ENCODE measurements around the gene PSMB7.

- no peak for TF ChIP-seq EZH2 (IDR thresholded peaks at IDR 0.05; ENCODE audit: low read depth, low read length, severe bottlenecking)
- TF ChIP-seq, protein P1, sequence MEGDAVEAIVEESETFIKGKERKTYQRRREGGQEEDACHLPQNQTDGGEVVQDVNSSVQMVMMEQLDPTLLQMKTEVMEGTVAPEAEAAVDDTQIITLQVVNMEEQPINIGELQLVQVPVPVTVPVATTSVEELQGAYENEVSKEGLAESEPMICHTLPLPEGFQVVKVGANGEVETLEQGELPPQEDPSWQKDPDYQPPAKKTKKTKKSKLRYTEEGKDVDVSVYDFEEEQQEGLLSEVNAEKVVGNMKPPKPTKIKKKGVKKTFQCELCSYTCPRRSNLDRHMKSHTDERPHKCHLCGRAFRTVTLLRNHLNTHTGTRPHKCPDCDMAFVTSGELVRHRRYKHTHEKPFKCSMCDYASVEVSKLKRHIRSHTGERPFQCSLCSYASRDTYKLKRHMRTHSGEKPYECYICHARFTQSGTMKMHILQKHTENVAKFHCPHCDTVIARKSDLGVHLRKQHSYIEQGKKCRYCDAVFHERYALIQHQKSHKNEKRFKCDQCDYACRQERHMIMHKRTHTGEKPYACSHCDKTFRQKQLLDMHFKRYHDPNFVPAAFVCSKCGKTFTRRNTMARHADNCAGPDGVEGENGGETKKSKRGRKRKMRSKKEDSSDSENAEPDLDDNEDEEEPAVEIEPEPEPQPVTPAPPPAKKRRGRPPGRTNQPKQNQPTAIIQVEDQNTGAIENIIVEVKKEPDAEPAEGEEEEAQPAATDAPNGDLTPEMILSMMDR (IDR thresholded peaks at IDR 0.05; ENCODE audit: control extremely low read depth in 1 of 3, insufficient read depth in 1 of 3, low read depth in 1 of 3, low read length in 3 of 3): no peak
- no peak for TF ChIP-seq RFX5 (IDR thresholded peaks at IDR 0.05; ENCODE audit: borderline replicate concordance, low read depth, low read length)
- TF ChIP-seq MAX (IDR thresholded peaks at IDR 0.05): no peak
- TF ChIP-seq POLR2A (IDR thresholded peaks at IDR 0.05; ENCODE audit: control extremely low read depth in 1 of 2, low read depth in 2 of 2, low read length in 2 of 2): no peak
- TF ChIP-seq CBX8 (IDR thresholded peaks at IDR 0.05; ENCODE audit: borderline replicate concordance, low read depth, low read length): no peak
- no peak for TF ChIP-seq JUN (IDR thresholded peaks at IDR 0.05; ENCODE audit: low read depth, low read length)
- TF ChIP-seq ASH2L (IDR thresholded peaks at IDR 0.05; ENCODE audit: low read length): no peak
- TF ChIP-seq RBBP5 (IDR thresholded peaks at IDR 0.05; ENCODE audit: borderline replicate concordance, low read depth, low read length): no peak
- TF ChIP-seq SP2 (IDR thresholded peaks at IDR 0.05; ENCODE audit: low read length): no peak
- TF ChIP-seq TAF1 (IDR thresholded peaks at IDR 0.05; ENCODE audit: low read depth, low read length): no peak
- TF ChIP-seq BRCA1 (IDR thresholded peaks at IDR 0.05; ENCODE audit: low read depth, low read length): no peak
- TF ChIP-seq EGR1 (IDR thresholded peaks at IDR 0.05; ENCODE audit: borderline replicate concordance, low read depth, low read length): no peak
These were observed 22.9 kb downstream of the PSMB7 start for GRCh38 chr9:124392254-124392870.

All from H1 (cell line).